ENCODE data around the gene PHLDA1. TPM values are rescaled to one million over a fixed set of nuclear protein-coding genes. Genes with fewer than 3 reads are reported as not detected.
"Not testable (repeated sequence)": the region's sequence is repeated elsewhere in the genome, so short reads cannot be mapped to it uniquely, and the experiment has no call there.

PHLDA1 gene
- total RNA-seq, 1 experiment from 2014 or later: 101 TPM

DNA sequence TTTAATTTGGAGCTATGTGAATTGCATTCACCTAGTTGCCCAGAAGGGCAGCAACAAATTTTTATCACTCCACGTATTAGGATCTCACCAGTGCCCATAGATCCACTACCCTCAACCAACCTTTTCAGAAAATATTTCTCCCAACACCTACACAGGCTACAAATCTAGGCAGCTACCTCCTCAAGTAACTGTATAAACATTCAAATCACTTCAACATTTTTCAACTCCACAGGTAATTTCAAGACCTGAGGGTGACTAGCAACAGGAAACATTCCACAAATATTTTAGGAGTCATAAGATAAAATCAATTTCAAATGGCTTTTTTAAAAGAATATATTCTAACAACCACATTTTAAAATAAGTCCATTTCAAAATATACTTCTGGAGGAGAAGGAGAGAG is 12.9 kb downstream of the PHLDA1 start:
- DNase-seq (ENCODE audit: low read depth): peak; percentile 43

DNA sequence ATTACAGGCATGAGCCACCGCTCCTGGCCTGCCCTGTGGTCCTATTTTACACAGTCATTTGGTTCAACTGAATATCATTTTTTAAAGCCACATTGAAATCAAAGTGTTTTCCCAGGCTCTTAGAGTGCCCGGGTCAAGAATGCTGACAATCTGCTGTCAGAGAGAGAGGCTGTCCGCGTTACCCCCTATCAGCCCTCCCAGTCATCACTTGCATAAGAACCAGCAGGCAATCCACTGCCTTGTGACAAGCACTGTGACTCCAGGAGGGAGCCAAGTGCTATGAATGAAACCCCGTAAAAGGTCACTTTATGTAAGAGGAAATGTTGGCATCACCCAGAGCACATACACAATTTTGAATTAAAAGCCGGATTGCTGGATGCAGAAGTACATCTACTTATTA is 13.5 kb downstream of the PHLDA1 start:
- DNase-seq (ENCODE audit: low read depth): peak; percentile 88

DNA sequence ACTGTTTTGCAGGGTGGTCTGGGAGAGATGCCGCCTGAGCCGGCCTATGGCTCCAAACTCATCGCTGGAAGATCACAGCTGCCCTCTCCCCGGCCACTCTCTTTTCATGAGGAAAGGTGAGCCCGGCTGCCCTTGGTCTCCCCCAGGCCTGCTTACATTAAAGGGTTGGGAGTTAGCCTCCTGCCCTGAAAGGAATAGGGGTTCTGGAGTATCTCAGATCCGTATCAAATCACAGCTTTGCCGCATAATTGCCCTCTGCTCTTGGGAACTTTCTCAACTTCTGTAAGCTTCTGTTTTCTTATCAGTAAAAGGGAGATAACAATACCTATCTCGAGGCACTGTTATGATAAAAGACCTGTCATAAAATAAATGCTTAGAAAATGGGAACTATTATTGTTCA is 17.6 kb downstream of the PHLDA1 start:
- DNase-seq (ENCODE audit: low read depth): no peak

DNA sequence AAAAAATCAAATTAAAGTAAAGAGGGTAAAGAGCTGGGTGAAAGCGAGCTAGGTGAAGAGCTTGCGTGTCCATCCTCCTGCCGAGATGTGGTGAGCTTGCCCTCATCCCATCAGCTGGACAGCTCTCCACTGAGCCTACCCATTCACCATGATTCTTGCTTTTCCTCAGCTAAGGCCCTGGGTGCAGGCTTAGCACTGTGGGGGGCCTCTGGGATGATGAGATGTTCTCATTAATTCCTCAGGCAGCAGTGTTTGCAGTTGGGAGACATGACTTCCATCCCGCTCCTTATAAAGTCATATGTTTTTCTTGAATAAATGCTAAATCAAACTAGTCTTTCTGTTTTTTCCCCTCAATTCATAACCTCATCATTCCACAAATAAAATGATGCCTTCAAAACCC is 18.0 kb downstream of the PHLDA1 start:
- no peak for DNase-seq (ENCODE audit: low read depth)

DNA sequence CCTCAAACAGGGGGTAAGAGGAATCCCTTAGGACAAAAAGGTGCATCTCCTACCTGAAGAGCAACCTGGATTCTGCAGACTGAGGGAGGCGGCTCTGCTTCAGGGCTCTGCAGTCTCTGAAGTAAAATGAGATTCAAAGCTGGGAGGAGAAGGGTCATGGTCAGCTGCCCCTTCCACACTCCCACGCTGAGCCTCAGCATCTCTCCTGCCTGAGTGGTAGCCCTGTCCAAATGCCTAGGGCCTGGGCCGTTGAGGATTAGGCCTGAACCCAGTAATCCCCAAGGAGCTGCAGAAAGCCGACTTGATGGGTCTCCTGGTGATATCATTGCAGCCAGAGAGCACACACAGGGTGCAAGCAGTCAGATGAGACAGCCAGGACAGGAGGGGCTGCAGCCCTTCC is 18.9 kb downstream of the PHLDA1 start:
- DNase-seq (ENCODE audit: low read depth): no peak

DNA sequence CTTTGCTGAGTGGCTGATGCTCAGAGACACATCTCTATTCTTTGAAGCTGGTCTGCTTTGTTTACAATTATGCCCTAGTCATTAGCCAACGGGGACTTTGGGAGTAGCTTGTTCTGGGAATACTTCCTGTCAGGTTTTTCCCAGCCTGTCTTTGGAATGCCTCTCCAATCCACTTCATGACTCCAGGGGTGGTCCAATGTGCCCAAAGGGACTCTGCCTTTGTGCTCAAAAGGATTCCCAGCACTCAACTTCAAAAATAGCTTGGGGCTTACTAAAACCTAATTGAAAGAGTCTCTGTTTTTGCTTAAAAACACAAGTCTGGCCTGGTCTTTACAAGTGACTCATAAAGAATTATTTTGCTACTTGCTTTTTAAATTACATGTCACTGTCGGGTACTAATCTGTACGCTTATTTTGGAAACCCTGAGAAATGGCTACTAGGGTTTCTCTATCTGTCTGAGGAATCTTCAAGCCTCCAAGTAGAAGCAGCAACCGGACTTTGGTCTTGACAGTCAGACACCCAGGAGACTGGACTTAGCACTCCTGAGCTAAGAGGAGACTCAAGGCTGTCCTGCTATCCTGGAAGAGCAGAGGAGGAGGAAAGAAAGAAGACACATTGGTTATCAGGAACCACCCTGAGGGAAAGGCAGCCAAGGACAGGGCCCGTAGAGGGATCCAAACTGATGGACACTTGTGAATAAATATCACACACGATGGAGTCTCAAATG is 20.7 kb downstream of the PHLDA1 start:
- peak; percentile 69 for DNase-seq (ENCODE audit: low read depth)

DNA sequence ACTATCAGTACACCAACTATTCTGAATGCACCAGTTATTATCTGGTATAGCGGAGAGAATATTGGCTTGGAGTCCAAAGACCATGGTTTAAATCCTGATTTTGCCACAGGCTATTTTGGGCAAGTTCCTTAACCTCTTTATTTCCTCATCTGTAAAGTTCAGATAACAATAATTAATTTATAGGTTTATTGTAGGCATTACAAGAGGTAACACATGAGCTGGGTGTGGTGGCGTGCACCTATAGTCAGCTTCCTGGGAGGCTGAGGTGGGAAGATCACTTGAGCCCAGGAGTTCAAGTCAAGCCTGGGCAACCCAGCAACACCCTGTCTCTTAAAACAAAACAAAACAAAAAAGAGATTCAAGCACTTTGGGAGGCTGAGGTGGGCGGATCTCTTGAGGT is 23.1 kb downstream of the PHLDA1 start:
- DNase-seq (ENCODE audit: low read depth): no peak

DNA sequence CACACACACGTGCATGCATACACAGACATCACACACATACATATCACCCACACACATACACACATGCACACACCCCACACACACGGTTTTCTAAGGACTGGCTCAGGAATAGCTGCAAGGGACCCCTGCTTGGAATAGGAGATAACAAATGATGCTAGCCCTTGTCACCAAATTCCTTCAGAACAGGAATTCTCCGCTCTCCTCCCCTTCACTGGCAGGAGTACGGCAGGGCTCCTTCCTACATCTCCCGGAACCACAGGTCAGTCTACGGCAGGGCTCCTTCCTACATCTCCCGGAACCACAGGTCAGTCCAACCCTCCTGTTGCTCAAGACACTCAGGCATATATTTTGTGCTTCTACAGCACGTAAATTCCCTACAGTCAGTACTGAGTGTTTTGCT is 23.9 kb downstream of the PHLDA1 start:
- no peak for DNase-seq (ENCODE audit: low read depth)

DNA sequence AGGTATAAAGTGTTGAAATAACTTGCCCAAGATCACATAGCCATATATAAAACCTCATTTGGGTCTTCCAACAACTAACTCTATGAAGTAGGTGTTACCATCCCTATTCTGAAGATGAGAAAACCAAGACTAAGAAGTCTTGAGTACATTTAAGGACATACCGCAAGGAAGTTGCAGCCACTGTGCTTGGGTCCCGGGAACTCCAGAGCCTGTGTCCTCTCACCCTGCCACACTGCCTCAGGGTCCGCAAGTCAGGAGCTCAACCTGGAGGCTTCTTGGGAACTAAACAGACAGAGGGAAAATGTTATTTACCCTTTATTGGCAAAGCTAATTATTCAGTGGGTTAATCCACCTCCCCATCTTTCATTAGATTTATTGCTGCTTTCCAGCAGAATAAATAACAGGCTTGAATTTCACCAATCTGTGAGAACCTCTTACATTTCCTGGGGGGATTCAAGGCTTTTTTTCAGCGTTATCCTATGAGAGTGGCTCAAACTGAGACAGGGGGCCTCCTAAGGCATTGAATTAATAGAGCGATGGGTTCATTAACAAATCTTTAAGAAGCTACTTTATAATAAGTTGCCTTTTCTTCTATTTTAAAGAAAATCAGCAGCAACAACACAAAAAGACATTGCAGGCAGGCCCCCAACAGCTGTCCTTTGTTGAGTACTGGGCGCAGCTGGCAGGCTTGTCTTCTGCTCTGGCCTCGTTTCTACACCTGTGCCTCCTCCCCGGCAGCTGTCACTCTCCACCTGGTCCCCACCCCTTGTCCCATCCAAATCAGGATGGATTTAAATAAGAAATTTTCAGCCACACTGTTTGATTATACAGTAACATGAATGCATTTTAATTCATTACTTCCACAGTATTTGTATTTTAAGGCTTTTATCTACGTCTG is 25.3 kb downstream of the PHLDA1 start:
- DNase-seq (ENCODE audit: low read depth): no peak

DNA sequence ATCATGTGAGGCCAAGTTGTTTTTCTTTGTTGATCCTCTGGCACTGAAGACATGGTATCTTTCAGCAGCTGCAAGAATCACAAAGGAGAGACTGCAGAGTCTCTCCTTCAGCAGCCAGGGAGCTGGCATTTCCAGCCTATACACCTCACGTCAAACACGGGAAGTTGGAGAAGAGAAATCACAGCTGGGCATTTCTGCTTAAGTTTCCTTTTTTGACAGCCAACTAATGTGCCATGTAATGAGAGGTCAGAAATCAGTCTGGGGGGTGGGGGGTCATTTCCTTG is 28.3 kb downstream of the PHLDA1 start:
- no peak for DNase-seq (ENCODE audit: low read depth)

DNA sequence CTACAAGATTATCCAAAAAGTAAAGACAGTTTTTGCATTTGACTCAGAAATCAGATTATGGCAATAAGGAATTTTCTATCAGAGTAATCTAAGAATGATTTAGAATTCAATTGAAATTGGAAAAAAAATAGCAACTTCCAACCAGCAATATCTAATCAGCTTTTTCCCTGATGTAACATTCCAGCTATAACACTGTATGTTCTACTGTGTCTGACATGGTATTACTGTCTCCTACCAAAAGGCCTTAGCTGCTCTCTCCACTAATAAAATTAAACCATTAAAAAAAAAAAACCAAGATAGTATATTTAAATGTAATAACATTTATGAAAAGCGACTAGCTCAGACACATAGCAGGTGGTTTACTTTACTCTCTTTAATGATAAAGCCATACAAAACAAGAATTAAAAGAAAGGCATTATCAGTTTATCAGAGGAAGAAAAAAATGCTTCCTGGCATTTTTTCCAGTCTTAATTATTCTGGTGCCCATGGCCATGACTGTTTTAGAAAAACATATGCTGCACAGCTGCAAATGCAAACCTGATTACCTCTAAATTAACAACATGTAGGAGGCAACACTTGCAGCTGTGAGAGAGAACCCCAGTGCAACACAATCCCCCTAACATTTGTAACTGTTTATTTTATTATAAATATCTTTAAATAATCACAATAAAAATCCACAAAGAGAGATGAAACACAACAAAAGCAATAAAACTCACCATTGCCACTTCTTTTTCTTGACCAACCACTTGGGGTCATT is 28.8 kb downstream of the PHLDA1 start:
- no peak for DNase-seq (ENCODE audit: low read depth)

DNA sequence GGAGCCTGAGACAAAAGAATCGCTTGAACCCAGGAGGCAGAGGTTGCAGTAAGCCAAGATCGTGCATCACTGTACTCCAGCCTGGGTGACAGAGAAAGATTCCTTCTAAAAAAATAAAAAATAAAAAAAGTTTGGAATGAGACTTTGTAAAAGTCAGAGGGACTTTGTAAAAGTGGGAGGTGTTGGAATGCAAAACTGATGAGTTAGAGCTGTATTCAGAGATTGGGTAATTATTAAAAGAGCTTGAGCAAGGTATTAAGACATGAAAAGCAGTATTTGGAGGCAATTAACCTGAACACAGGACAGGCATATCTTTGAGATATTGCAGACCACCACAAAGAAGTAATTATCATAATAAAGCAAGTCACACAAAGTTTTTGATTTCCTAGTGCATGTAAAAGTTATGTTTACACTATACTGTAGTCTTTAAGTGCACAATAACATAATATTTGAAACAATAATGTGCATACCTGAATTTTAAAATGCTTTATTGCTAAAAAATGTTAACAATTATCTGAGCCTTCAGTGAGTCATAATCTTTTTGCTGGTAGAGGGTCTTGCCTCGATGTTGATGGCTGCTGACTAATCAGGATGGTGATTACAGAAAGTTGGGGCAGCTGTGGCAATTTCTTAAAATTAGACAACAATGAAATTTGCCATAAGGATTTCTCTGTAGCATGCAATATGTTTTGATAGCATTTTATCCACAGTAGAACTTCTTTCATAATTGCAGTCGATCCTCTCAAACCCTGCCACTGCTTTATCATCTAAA is 33.1 kb downstream of the PHLDA1 start:
- DNase-seq (ENCODE audit: low read depth): no peak

DNA sequence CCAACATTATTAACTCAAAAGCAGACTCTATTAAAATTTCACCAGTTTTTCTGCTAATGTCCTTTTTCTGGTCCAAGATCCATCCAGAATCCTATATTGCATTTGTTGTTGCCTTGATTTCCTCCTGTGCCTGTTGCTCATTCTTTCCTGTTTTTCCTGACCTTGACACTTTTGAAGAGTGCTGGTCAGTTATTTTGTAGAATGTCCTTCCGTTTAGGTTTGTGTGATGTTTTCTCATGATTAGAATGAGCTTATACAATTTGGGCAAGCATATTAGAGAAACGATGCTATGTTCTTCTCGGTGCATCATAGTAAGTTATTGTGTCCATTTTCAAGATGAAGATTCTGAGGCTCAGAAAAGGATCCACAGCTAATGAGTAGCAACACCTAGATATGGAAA is 33.9 kb downstream of the PHLDA1 start:
- no peak for DNase-seq (ENCODE audit: low read depth)

DNA sequence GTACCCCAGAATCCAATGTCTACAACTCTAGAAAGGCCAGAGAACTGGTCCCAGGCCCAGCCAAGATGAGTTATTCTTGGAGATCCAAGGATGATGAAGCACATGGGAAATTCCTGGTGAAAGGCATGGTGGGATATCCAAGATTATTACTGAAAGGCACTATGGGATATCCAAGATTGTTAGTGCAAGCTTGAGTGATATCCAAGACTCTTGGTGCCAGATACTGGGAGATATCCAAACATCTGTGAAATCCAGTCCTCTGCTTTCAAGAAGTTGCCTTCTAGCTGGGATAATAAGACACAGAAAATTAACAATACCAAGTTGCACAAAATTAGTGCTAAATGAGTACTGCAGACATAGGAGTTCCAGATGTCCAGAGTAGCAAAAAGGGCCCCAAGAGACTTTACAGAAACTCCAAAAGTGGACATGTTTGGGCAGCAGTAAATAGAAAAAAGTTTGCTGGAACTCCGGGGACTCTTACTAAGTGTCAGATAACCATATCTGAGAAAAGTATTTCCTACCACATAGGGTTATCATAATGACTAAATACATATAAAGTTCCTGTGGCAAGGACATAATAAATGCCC is 34.6 kb downstream of the PHLDA1 start:
- peak; percentile 27 for DNase-seq (ENCODE audit: low read depth)

DNA sequence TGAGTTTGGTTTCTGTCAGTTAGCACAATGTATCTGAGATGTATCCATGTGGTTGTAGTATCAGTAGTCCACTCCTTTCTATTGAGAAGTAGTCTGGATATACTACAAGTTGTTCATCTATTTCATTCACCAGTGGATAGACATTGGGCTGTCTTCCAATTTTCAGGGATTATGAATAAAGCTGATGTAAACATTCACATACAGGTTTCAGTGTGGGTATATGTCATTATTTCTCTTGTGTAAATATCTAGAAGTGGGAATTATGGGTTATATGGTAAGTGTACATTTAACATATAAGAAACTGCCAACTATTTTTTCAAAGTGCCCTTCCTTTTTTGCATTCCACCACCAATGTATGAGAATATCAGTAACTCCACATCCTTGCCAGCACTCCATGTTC is 35.9 kb downstream of the PHLDA1 start:
- no peak for DNase-seq (ENCODE audit: low read depth)

DNA sequence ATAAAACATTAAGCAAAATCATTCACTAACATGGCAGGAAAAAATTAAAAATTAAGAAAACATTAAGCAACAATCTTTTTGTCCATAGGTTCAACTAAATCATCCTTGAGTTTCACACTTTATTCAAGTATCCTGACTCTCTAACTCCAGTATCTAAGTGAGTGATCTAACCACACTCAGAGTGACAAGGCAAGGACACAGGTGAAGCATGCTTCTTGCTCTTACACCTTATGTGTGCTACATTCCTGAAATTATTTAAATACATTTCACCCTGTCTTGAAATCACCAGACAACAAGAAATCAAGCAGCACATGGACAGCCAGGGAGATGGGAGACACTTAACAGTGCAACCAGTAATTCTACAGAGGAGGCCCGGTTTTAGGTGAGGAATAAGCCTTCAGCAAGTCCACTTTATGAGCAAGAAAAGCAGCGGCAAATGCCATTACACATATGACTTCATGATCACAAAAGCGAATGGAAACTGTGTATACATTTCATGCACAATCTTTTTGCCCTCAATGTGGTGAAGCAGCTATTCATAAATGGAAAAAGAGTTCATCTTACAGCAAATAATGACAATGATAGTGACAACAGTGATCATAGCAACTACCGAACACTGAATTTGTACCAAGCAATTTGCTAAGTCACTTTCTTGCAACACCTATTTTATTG is 37.4 kb downstream of the PHLDA1 start:
- DNase-seq (ENCODE audit: low read depth): no peak

DNA sequence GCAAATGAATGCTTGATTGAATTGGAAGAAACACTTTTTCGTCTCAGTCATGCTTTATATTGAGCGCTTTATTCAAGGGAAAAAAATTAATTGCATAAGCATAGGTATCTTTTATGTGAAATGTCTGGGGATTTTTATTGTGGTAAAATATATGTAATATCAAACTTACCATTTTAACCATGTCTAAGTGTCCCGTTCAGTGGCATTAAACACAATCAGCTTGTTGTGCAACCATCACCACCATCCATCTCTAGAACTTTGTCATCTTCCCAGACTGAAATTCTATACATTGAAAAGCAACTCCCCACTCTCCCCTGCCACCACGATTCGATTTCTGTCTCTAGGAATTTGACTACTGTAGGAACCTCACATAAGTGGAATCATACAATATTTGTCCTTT is 39.8 kb downstream of the PHLDA1 start:
- no peak for DNase-seq (ENCODE audit: low read depth)

DNA sequence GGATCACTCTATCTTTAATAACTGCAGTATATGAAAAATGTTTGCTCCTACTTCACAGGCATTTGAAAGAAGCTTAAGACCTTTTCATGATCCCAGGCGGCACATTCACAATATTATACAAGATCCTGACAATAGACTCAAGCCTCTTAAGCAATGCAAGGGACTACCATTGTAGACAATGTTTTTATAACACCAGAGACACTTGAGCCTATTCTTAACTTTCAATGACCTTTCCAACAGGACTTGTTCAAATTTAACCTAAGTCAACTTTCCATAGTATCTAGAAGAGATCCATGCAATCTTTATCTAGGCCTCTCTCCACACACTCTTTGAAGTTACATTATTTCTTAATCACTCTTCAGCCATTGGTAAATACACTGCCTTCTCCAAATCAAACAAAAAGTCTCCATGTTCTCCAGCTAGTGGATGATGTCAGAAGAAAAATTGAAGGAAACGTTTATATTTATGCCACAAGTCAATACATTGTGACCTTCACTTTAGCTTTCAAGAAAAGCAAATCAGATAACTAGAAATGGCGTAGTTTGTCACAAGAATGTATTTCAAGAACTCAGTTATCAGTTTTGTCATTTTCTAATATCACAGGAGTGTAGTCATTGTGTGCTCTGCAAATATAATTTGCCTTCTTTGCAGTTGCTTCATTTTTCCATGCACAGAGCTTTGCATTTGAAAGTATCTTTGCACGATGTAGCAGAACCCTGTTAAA is 41.2 kb downstream of the PHLDA1 start:
- DNase-seq (ENCODE audit: low read depth): no peak

DNA sequence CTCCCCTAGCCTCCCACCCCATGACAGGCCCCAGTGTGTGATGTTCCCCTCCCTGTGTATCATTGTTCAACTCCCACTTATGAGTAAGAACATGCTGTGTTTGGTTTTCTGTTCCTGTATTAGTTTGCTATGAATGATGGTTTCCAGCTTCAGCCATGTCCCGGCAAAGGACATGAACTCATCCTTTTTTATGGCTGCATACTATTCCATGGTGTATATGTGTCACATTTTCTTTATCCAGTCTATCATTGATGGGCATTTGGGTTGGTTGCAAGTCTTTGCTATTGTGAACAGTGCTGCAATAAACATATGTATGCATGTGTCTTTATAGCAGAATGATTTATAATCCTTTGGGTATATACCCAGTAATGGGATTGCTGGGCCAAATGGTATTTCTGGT is 43.9 kb downstream of the PHLDA1 start:
- not testable (repeated sequence) for DNase-seq (ENCODE audit: low read depth)

DNA sequence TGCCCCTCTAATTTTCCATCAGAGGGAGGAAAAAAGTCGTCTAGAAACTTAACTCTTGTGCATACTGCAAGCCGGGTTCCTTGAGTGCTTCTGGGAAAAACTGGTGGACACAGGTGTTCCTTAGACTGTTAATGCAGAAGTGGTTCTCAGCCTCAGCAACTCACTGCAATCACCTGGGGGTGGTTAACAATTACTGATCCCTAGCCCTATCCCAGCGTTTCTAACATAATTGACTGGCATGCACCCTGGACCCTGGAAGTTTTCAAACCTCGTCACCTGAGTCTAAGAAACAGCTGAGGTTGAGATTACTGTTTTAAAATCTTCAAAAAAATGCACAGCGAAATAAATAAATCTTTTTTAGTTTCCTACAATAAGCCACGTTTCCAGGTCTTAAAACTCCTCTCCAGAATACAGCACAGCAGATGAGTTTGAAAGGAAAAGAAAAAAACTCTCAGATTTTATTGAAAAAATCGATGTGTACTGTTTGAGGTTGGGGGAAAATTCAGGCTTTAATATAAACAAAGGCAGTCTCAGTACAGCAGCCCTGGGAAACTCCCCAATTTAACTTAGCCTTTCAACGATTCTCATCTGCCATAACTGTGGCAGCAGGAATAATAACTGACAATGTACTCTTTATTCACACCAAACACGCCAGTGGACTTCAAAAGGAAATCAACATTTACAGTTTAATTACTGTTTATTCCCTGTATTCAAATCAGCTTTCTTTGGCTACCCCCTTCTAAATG is 45.4 kb downstream of the PHLDA1 start:
- peak; percentile 44 for DNase-seq (ENCODE audit: low read depth)
